ENCODE results near the gene HCAR3.
"Not testable (repeated sequence)": the region's sequence is repeated elsewhere in the genome, so short reads cannot be mapped to it uniquely, and the experiment has no call there.

DNA sequence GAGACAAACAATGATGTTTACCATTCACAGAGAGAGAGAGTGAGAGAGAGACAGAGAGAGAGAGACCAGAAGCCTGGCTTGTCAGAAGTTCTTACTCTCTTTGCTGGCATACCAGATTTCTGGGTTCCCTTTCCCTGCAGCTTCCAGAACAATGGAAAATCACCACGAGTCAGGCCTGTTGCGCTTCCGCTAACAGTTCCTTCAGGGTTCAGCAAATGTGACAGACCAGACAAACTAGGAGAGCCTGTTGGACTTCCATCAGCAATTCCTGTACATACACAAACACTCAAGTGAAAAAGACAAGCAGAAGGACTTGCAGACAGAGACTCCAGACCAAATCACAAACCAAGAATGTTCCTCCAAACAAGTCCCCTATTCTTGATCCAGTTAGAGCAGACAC is 7.3 kb downstream of the HCAR3 start:
- TF ChIP-seq, protein P1, sequence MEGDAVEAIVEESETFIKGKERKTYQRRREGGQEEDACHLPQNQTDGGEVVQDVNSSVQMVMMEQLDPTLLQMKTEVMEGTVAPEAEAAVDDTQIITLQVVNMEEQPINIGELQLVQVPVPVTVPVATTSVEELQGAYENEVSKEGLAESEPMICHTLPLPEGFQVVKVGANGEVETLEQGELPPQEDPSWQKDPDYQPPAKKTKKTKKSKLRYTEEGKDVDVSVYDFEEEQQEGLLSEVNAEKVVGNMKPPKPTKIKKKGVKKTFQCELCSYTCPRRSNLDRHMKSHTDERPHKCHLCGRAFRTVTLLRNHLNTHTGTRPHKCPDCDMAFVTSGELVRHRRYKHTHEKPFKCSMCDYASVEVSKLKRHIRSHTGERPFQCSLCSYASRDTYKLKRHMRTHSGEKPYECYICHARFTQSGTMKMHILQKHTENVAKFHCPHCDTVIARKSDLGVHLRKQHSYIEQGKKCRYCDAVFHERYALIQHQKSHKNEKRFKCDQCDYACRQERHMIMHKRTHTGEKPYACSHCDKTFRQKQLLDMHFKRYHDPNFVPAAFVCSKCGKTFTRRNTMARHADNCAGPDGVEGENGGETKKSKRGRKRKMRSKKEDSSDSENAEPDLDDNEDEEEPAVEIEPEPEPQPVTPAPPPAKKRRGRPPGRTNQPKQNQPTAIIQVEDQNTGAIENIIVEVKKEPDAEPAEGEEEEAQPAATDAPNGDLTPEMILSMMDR (IDR thresholded peaks at IDR 0.05): not testable (repeated sequence)
- not testable (repeated sequence) for TF ChIP-seq ZFX (IDR thresholded peaks at IDR 0.05; ENCODE audit: borderline replicate concordance)
